Measurements from ENCODE around the gene RUNX2.

DNA sequence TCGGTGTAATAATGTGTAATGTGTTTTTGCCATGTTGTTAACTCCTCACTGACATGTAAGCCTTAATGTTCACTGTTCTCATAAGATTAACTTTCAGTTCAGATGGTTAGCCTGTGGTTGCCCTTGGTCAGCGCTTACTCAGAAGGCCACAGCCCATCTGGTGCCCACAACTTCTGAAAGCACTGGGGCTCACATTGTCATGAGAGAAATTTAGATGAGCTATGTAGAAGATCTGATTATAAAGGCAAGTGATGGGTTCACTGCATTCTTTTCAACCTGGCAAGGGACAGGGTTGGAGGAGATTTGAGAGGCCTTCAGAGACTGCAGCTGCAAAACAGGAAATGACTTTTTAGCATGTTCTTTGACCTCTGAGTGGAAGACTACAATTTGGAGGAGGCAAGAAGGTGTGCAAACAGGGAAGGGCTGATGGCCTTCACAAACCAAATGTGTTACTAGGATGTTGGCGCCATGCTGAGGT lies 291.9 kb downstream of the RUNX2 start:
- TF ChIP-seq POLR2A (IDR thresholded peaks at IDR 0.05; ENCODE audit: low read depth, low read length) = no peak
- TF ChIP-seq POLR2AphosphoS5 (IDR thresholded peaks at IDR 0.05; ENCODE audit: low read depth, low read length) = no peak
